Activated T-cell treated with anti-CD3 and anti-CD28 coated beads, Interleukin-2, amount 50 U/mL, for 72 hours (primary cell): ENCODE data around the gene MGAT3. TPM values are rescaled to one million over a fixed set of nuclear protein-coding genes. Genes with fewer than 3 reads are reported as not detected.

Source experiments
- ATAC-seq, 2 donors: fragments of 150-1000 bp; cut with Tn5 transposase; replicated peaks in 1 of 2; 2 replicates each; pipeline ENCODE4 v1.10.0; 2021; ENCODE audit warnings: moderate library complexity in 2 of 2, mild to moderate bottlenecking in 1 of 2
- DNase-seq, 2 donors: peaks; one replicate each; pipeline ENCODE4 v3.0.0; 2021 to 2022; ENCODE audit warnings: mixed read lengths in 1 of 2
- H3K27ac Mint-ChIP-seq: one replicate; pipeline ENCODE4 v1.8.0; 2022; ENCODE audit warnings: mild to moderate bottlenecking, moderate library complexity, mixed read lengths
- H3K27me3 Mint-ChIP-seq: one replicate; pipeline ENCODE4 v1.8.0; 2022; ENCODE audit warnings: low read depth, mixed read lengths
- H3K36me3 Mint-ChIP-seq, 2 donors: one replicate each; pipeline ENCODE4 v1.8.0; 2022; ENCODE audit warnings: mixed read lengths in 2 of 2, mild to moderate bottlenecking in 1 of 2; ENCODE audit not compliant: insufficient read depth in 2 of 2
- H3K4me1 Mint-ChIP-seq: one replicate; pipeline ENCODE4 v1.8.0; 2022; ENCODE audit warnings: low read depth, mixed read lengths
- H3K4me3 Mint-ChIP-seq, 2 donors: one replicate each; pipeline ENCODE4 v1.8.0; 2022; ENCODE audit warnings: mild to moderate bottlenecking in 2 of 2, mixed read lengths in 2 of 2, moderate library complexity in 2 of 2
- H3K9me3 Mint-ChIP-seq, 2 donors: one replicate each; pipeline ENCODE4 v1.8.0; 2022; ENCODE audit warnings: mixed read lengths in 2 of 2
- total RNA-seq, 2 donors: library from RNA; stranded (reverse); gene quantifications; one replicate each; pipeline ENCODE4 v1.2.3, GENCODE V29; 2022

Gene MGAT3
- total RNA-seq, 2 donors from 2014 or later: 1.2 to 2.6 TPM

- ATAC-seq (no peak), DNase-seq (no peak)
- Mint-ChIP-seq H3K4me1 (no peaks in the 10 kb centered on the region), H3K4me3 (no peak overlapping the region), H3K27me3 (no peaks in the 10 kb centered on the region), H3K9me3 (no peaks in the 10 kb centered on the region), H3K36me3 (no peaks in the 10 kb centered on the region), H3K27ac (no peak overlapping the region)
Observed at GRCh38 chr22:39431821-39432251, 25.0 kb upstream of the MGAT3 start.

GRCh38 chr22:39432361-39432811 lies 24.4 kb upstream of the MGAT3 start:
- no peak for ATAC-seq

GRCh38 chr22:39433476-39434242 lies 23.2 kb upstream of the MGAT3 start:
- Mint-ChIP-seq H3K4me3 (no peak overlapping the region), H3K27me3 (peaks cover 3% of the 10 kb centered on the region), H3K27ac (no peak overlapping the region), H3K36me3 (no peaks in the 10 kb centered on the region), H3K9me3 (no peaks in the 10 kb centered on the region), H3K4me1 (peaks cover 5% of the 10 kb centered on the region)
- ATAC-seq (no peak), DNase-seq (no peak)

More at GRCh38 chr22:39432361-39432811, 24.4 kb upstream of the MGAT3 start:
- Mint-ChIP-seq H3K4me1 (no peaks in the 10 kb centered on the region), H3K27ac (no peak overlapping the region), H3K36me3 (no peaks in the 10 kb centered on the region), H3K4me3 (no peak overlapping the region), H3K27me3 (no peaks in the 10 kb centered on the region), H3K9me3 (no peaks in the 10 kb centered on the region)
- DNase-seq: no peak

- Mint-ChIP-seq H3K27ac (no peak overlapping the region), H3K36me3 (no peaks in the 10 kb centered on the region), H3K9me3 (no peaks in the 10 kb centered on the region), H3K27me3 (peaks cover 9% of the 10 kb centered on the region), H3K4me3 (no peak overlapping the region), H3K4me1 (peaks cover 10% of the 10 kb centered on the region)
- DNase-seq: no peak
- no peak for ATAC-seq
Observed at GRCh38 chr22:39434243-39434653, 22.6 kb upstream of the MGAT3 start.

- H3K27me3 Mint-ChIP-seq: peaks cover 10% of the 10 kb centered on the region
- no peak for DNase-seq
- H3K36me3 Mint-ChIP-seq: no peaks in the 10 kb centered on the region
- H3K27ac Mint-ChIP-seq: no peak overlapping the region
- no peaks in the 10 kb centered on the region for H3K9me3 Mint-ChIP-seq
- no peak overlapping the region for H3K4me3 Mint-ChIP-seq
- no peak for ATAC-seq
- peaks cover 10% of the 10 kb centered on the region for H3K4me1 Mint-ChIP-seq
Observed at GRCh38 chr22:39434721-39435120, 22.1 kb upstream of the MGAT3 start.

GRCh38 chr22:39435616-39436015 lies 21.2 kb upstream of the MGAT3 start:
- peaks cover 10% of the 10 kb centered on the region for H3K27me3 Mint-ChIP-seq
- DNase-seq (no peak), ATAC-seq (no peak)
- H3K27ac Mint-ChIP-seq: no peak overlapping the region
- no peak overlapping the region for H3K4me3 Mint-ChIP-seq
- H3K36me3 Mint-ChIP-seq: no peaks in the 10 kb centered on the region
- peaks cover 10% of the 10 kb centered on the region for H3K4me1 Mint-ChIP-seq
- H3K9me3 Mint-ChIP-seq: no peaks in the 10 kb centered on the region

- Mint-ChIP-seq H3K36me3 (no peaks in the 10 kb centered on the region), H3K27me3 (peaks cover 10% of the 10 kb centered on the region), H3K4me3 (no peak overlapping the region), H3K9me3 (no peaks in the 10 kb centered on the region), H3K27ac (no peak overlapping the region), H3K4me1 (peaks cover 18% of the 10 kb centered on the region)
- peak; percentile 14 to 23 for ATAC-seq
- DNase-seq: no peak
Observed at GRCh38 chr22:39437791-39438704, 18.8 kb upstream of the MGAT3 start.

GRCh38 chr22:39439170-39439569 lies 17.6 kb upstream of the MGAT3 start:
- Mint-ChIP-seq H3K4me1 (peaks cover 18% of the 10 kb centered on the region), H3K9me3 (no peaks in the 10 kb centered on the region), H3K27me3 (peaks cover 10% of the 10 kb centered on the region), H3K27ac (no peak overlapping the region), H3K36me3 (no peaks in the 10 kb centered on the region), H3K4me3 (no peak overlapping the region)
- DNase-seq (no peak), ATAC-seq (no peak)

GRCh38 chr22:39443398-39443797 lies 13.4 kb upstream of the MGAT3 start:
- peaks cover 34% of the 10 kb centered on the region for H3K4me1 Mint-ChIP-seq
- H3K27me3 Mint-ChIP-seq: peaks cover 10% of the 10 kb centered on the region
- no peak for ATAC-seq
- DNase-seq: no peak
- no peak overlapping the region for H3K4me3 Mint-ChIP-seq
- no peaks in the 10 kb centered on the region for H3K36me3 Mint-ChIP-seq
- no peaks in the 10 kb centered on the region for H3K9me3 Mint-ChIP-seq
- no peak overlapping the region for H3K27ac Mint-ChIP-seq

- no peaks in the 10 kb centered on the region for H3K36me3 Mint-ChIP-seq
- H3K27ac Mint-ChIP-seq: no peak overlapping the region
- ATAC-seq: no peak
- no peaks in the 10 kb centered on the region for H3K9me3 Mint-ChIP-seq
- DNase-seq: no peak
- peaks cover 1% of the 10 kb centered on the region for H3K27me3 Mint-ChIP-seq
- H3K4me1 Mint-ChIP-seq: peaks cover 35% of the 10 kb centered on the region
- H3K4me3 Mint-ChIP-seq: no peak overlapping the region
Observed at GRCh38 chr22:39444247-39444800, 12.5 kb upstream of the MGAT3 start.

GRCh38 chr22:39444937-39445465 lies 11.8 kb upstream of the MGAT3 start:
- Mint-ChIP-seq H3K27me3 (no peaks in the 10 kb centered on the region), H3K9me3 (no peaks in the 10 kb centered on the region), H3K4me1 (peaks cover 41% of the 10 kb centered on the region), H3K36me3 (no peaks in the 10 kb centered on the region), H3K4me3 (no peak overlapping the region), H3K27ac (no peak overlapping the region)
- DNase-seq: no peak
- no peak for ATAC-seq

GRCh38 chr22:39445678-39446077 lies 11.1 kb upstream of the MGAT3 start:
- Mint-ChIP-seq H3K4me3 (no peak overlapping the region), H3K27me3 (no peaks in the 10 kb centered on the region), H3K36me3 (no peaks in the 10 kb centered on the region), H3K4me1 (peaks cover 44% of the 10 kb centered on the region), H3K9me3 (no peaks in the 10 kb centered on the region), H3K27ac (no peak overlapping the region)
- ATAC-seq (no peak), DNase-seq (no peak)

GRCh38 chr22:39446239-39446721 lies 10.5 kb upstream of the MGAT3 start:
- Mint-ChIP-seq H3K36me3 (no peaks in the 10 kb centered on the region), H3K4me3 (peak overlapping the region in 1 of 2 donors; percentile 81), H3K9me3 (no peaks in the 10 kb centered on the region), H3K4me1 (peaks cover 44% of the 10 kb centered on the region), H3K27ac (no peak overlapping the region), H3K27me3 (no peaks in the 10 kb centered on the region)
- peak in 1 of 2 donors; percentile 11 for ATAC-seq
- DNase-seq: no peak
